GM19463 (cell line): ENCODE measurements around the gene ALDH1L1.

ENCODE experiments used
- ATAC-seq: cut with Tn5 transposase; IDR thresholded peaks from one replicate; pipeline ENCODE4 v1.9.1; 2021; ENCODE audit warnings: mild to moderate bottlenecking, moderate library complexity; ENCODE audit not compliant: unreplicated experiment

ALDH1L1 gene

GRCh38 chr3:126058666-126059065 lies 121.7 kb downstream of the ALDH1L1 start:
- no peak for ATAC-seq

GRCh38 chr3:126057936-126058335 lies 122.5 kb downstream of the ALDH1L1 start:
- ATAC-seq = no peak

DNA sequence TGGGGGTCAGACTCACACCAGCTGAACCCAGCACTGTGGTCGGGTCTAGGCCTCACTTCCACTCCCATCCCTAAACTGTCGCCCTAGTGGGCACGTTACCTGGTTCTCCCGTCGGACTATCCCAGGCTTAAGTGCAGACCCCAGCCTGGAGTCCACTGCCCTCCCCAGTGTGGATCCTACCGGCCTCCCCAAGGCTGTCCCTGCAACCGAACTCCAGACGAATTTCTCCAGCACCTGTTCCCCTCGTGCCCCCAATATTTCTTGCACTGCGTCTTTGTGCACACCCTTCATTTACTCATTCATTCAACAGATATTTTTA lies 122.9 kb downstream of the ALDH1L1 start:
- no peak for ATAC-seq

DNA sequence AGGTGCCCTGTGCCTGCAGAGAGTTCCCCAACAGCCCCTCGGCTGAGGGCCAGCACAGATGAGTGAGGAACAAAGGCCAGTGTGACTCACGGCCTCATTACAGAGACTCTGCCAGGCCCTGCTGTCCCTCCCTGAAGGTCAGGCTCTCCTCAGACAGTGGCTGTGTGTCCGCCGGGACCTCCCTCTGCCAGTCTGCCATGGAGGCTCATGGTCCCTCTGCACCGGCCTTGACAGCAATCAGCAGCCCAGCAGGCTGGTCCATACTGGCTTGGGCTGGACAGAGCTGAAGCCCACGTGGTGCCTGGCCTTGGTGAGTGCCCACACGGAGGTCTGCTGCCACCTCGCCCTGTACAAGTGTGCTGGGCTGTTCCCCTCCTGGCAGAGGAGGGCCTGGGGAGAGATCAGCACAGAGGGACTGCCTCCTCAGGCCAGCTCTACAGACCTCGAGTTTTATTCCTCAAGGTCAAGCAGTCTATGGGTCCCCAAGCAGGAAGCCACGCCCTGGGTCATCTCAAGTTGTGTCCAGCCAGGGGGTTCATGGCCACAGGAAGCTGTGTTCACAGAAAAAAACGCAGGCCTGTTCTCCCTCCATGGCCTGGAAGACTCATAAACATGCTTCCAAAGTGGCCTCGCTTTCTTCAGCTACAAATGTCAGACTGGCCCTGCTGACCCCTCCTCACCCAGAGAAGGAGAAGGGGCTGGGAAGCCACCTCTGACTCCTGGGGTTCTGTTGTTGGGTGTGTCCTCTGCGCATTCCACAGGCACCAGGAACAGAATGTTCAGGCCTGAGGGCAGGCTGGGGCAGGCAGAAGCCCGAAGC lies 123.5 kb downstream of the ALDH1L1 start:
- ATAC-seq = no peak

DNA sequence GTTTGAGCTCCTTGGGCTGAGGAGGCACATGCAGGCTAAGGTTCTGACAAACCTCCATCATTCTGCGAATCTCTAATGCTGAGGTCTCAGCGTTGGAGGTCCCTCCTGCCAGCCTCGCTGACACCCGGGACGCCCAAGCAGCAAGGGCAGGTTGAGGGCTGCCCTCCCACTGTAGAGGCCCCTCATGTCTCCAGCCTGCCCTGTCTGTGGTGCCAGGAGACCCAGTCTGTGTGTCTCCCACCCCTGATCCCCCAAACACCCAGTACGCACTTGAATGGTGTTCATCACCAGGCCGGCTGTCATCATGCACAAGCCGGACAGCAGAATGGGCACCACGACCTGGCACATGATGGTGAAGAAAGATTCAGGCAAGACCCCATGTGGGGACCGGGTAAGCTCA lies 124.3 kb downstream of the ALDH1L1 start:
- no peak for ATAC-seq

GRCh38 chr3:126054870-126055269 lies 125.5 kb downstream of the ALDH1L1 start:
- no peak for ATAC-seq

DNA sequence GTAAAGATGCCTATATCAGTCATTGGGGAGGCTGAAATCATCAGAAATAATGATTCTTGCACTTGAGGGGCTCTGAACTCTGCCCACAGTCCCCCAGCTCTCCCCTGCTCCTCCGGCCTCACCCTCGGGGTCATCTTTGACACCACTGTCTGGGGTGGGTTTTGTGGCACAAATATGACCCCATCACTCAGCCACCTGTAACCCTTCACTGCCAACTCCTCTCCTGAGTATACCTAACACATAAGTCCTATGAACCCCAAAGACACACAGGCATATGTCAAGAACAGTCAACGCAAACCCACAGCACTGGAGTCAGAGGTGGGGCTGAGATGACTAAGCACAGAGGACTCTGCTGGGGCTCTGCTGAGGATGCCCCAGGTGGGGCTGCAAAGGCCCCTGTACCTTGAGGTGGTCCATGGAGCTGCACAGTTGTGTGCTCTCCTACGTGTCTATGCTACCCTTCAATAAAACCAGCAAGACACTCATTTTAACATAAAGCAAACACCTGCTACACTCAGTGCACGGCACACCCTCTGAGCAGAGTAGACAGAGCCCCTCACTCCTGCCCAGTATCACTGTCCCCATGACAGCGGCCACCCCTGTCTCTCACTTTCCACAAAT lies 126.3 kb downstream of the ALDH1L1 start:
- no peak for ATAC-seq
